ENCODE measurements around the gene MRTFA. TPM values are rescaled to one million over a fixed set of nuclear protein-coding genes. Genes with fewer than 3 reads are reported as not detected.
"Not testable (repeated sequence)": the region's sequence is repeated elsewhere in the genome, so short reads cannot be mapped to it uniquely, and the experiment has no call there.

Gene MRTFA
- total RNA-seq, 1 experiment from 2014 or later = 52.7 TPM

DNA sequence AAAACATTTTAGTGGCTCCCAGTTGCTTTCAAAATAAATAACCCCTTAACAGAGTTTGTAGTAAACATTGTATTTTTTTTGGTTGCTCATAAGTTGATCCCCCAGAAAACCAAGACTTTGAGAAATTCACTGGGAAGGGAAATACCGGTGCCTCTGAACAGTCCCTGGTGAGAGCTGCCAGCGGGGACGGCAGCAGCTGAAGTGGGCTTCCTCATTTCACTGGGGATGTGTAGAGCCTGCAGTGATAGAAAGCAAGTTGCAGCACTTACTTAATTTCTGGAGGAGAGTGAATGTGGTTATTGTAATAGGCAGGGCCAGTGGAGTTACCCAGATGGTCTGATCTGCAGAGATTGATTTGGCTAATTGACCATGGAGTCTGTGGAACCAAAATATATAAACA is 24.2 kb upstream of the MRTFA start:
- CTCF ChIA-PET = no interaction called here
- H3K4me1 Mint-ChIP-seq (ENCODE audit: insufficient read depth, unreplicated experiment) = no peaks in the 10 kb centered on the region
- intact Hi-C loops (cut with micrococcal nuclease) = no loop called here
- H3K4me3 Mint-ChIP-seq (ENCODE audit: unreplicated experiment) = no peak overlapping the region
- POLR2A ChIA-PET = interaction anchor here (2.2 kb wide), 1 partner anchor 9 kb away, joined by 4 read pairs; no protein-coding TSS in a partner anchor
- peaks cover 6% of the 10 kb centered on the region for H3K36me3 Mint-ChIP-seq (ENCODE audit: insufficient read depth, unreplicated experiment)
- no peak for DNase-seq (ENCODE audit: unreplicated experiment)
- TF ChIP-seq, protein P1, sequence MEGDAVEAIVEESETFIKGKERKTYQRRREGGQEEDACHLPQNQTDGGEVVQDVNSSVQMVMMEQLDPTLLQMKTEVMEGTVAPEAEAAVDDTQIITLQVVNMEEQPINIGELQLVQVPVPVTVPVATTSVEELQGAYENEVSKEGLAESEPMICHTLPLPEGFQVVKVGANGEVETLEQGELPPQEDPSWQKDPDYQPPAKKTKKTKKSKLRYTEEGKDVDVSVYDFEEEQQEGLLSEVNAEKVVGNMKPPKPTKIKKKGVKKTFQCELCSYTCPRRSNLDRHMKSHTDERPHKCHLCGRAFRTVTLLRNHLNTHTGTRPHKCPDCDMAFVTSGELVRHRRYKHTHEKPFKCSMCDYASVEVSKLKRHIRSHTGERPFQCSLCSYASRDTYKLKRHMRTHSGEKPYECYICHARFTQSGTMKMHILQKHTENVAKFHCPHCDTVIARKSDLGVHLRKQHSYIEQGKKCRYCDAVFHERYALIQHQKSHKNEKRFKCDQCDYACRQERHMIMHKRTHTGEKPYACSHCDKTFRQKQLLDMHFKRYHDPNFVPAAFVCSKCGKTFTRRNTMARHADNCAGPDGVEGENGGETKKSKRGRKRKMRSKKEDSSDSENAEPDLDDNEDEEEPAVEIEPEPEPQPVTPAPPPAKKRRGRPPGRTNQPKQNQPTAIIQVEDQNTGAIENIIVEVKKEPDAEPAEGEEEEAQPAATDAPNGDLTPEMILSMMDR (IDR thresholded peaks at IDR 0.05; ENCODE audit: unreplicated experiment) = no peak
- BruUV-seq (replicated peaks) = no TSS peak
- H3K27me3 Mint-ChIP-seq (ENCODE audit: insufficient read depth, unreplicated experiment) = no peaks in the 10 kb centered on the region
- H3K27ac Mint-ChIP-seq (ENCODE audit: low read depth, unreplicated experiment) = no peak overlapping the region
- H3K9me3 Mint-ChIP-seq (ENCODE audit: unreplicated experiment) = no peaks in the 10 kb centered on the region

DNA sequence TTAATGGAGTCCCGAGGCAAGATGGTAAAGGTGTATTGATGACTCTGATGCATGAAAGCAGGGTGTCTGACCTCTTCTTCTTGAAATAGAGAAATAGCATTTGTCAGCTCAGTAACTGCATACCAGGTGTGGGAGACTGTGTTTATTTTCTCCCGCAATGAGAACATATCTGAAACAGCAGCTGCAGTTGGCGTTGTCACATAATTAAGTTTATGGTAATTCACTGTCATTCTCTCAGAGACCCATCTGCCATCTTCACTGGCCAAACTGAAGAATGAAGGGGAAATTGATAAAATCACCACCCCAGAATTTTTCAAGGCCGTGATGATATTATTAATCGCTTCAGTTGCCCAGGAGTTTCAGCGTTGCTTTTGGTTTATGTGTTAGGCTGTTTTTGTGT is 22.6 kb upstream of the MRTFA start:
- ChIA-PET POLR2A (interaction anchor here (1.3 kb wide), 1 partner anchor 22 kb away, joined by 3 read pairs; the partner anchor contains the start of gene MRTFA), CTCF (interaction anchor here (0.6 to 1.7 kb wide), 2 partner anchors 24 to 285 kb away, joined by 5 to 6 read pairs; no protein-coding TSS in a partner anchor)
- no peaks in the 10 kb centered on the region for H3K9me3 Mint-ChIP-seq (ENCODE audit: unreplicated experiment)
- no peaks in the 10 kb centered on the region for H3K27me3 Mint-ChIP-seq (ENCODE audit: insufficient read depth, unreplicated experiment)
- no TSS peak for BruUV-seq (replicated peaks)
- intact Hi-C loops (cut with micrococcal nuclease) = loop anchor here (10.0 kb wide), 1 partner anchor 236 kb away; no protein-coding TSS in a partner anchor
- no peak for DNase-seq (ENCODE audit: unreplicated experiment)
- H3K36me3 Mint-ChIP-seq (ENCODE audit: insufficient read depth, unreplicated experiment) = peaks cover 6% of the 10 kb centered on the region
- H3K4me1 Mint-ChIP-seq (ENCODE audit: insufficient read depth, unreplicated experiment) = peaks cover 8% of the 10 kb centered on the region
- H3K4me3 Mint-ChIP-seq (ENCODE audit: unreplicated experiment) = no peak overlapping the region
- TF ChIP-seq, protein P1 (IDR thresholded peaks at IDR 0.05; ENCODE audit: unreplicated experiment) = no peak
- no peak overlapping the region for H3K27ac Mint-ChIP-seq (ENCODE audit: low read depth, unreplicated experiment)

DNA sequence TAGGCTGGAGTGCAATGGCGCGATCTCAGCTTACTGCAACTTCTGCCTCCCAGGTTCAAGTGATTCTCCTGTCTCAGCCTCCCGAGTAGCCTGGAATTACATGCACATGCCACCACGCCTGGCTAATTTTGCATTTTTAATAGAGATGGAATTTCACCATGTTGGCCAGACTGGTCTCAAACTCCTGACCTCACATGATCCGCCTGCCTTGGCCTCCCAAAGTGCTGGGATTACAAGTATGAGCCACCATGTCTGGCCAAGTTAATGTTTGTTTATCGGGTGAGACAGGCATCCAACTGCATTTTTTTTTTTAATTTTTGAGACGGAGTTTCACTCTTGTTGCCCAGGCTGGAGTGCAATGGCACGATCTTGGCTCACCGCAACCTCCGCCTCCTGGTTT is 20.1 kb upstream of the MRTFA start:
- intact Hi-C loops (cut with micrococcal nuclease) = loop anchor here (10.0 kb wide), 1 partner anchor 238 kb away; no protein-coding TSS in a partner anchor
- H3K27me3 Mint-ChIP-seq (ENCODE audit: insufficient read depth, unreplicated experiment); POLR2A ChIA-PET; H3K36me3 Mint-ChIP-seq (ENCODE audit: insufficient read depth, unreplicated experiment); DNase-seq (ENCODE audit: unreplicated experiment); H3K9me3 Mint-ChIP-seq (ENCODE audit: unreplicated experiment); BruUV-seq (replicated peaks); H3K27ac Mint-ChIP-seq (ENCODE audit: low read depth, unreplicated experiment); H3K4me3 Mint-ChIP-seq (ENCODE audit: unreplicated experiment): not testable (repeated sequence)
- CTCF ChIA-PET = interaction anchor here (1.1 to 6.8 kb wide), 2 partner anchors 38 to 102 kb away, joined by 3 to 49 read pairs; no protein-coding TSS in a partner anchor
- peaks cover 23% of the 10 kb centered on the region for H3K4me1 Mint-ChIP-seq (ENCODE audit: insufficient read depth, unreplicated experiment)

DNA sequence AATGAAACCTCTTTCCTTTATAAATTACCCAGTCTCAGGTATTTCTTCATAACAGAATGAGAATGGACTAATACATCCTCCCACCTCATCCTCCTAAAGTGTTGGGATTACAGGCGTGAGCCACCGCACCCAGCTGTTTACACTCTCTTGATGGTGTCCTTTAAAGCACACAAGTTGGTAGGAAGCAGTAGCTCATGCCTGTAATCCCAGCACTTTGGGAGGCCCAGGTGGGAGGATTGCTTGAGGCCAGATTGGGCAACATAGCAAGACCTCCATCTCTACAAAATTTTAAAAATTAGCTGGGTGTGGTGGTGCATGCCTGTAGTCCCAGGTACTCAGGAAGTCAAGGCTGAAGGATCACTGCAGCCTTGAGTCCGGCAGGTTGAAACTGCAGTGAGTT is 19.4 kb upstream of the MRTFA start:
- intact Hi-C loops (cut with micrococcal nuclease) = loop anchor here (10.0 kb wide), 1 partner anchor 239 kb away; no protein-coding TSS in a partner anchor
- H3K9me3 Mint-ChIP-seq (ENCODE audit: unreplicated experiment); H3K36me3 Mint-ChIP-seq (ENCODE audit: insufficient read depth, unreplicated experiment); POLR2A ChIA-PET; H3K27ac Mint-ChIP-seq (ENCODE audit: low read depth, unreplicated experiment); H3K27me3 Mint-ChIP-seq (ENCODE audit: insufficient read depth, unreplicated experiment); H3K4me3 Mint-ChIP-seq (ENCODE audit: unreplicated experiment); BruUV-seq (replicated peaks); DNase-seq (ENCODE audit: unreplicated experiment): not testable (repeated sequence)
- H3K4me1 Mint-ChIP-seq (ENCODE audit: insufficient read depth, unreplicated experiment) = peaks cover 30% of the 10 kb centered on the region
- CTCF ChIA-PET = interaction anchor here (0.6 to 6.8 kb wide), 5 partner anchors 27 to 503 kb away, joined by 3 to 49 read pairs (median 3); no protein-coding TSS in a partner anchor

DNA sequence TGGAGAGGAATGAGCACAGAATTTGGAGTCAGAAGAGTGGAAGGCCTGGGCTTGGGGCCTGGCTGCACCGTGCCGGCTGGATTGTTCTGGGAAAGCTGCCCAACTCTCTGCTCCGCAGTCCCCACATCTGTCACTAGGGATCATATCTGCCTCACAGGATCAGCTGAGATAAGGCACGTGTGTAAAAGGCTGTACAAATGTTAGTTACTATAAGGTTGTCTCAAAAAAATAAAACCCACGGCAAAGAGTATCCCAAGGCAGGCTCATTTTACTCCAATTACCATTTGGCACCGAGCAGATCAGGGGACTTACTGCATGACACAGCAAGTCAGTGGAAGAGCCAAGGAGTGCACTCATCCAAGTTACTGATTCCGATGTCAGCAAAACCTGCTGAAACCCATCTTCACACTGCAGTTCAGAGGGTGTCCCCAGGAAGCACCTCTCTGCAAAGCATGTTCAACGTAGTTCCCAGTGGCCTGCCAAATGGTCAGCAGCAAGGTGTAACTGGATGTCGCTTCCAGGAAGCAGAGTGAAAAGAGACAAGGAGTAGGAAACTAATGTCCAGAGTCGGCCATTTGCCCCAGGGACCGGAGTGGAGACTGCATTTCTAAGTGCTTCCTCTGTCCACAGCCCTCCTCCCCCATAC is 18.1 kb upstream of the MRTFA start:
- intact Hi-C loops (cut with micrococcal nuclease) = loop anchor here (10.0 kb wide), 1 partner anchor 240 kb away; no protein-coding TSS in a partner anchor
- no peaks in the 10 kb centered on the region for H3K27me3 Mint-ChIP-seq (ENCODE audit: insufficient read depth, unreplicated experiment)
- no peaks in the 10 kb centered on the region for H3K36me3 Mint-ChIP-seq (ENCODE audit: insufficient read depth, unreplicated experiment)
- ChIA-PET CTCF (interaction anchor here (0.6 to 13.5 kb wide), 8 partner anchors 15 to 245 kb away, joined by 3 to 220 read pairs (median 4); no protein-coding TSS in a partner anchor), POLR2A (interaction anchor here (0.7 to 5.6 kb wide), 7 partner anchors 15 to 620 kb away, joined by 3 to 46 read pairs (median 4); partner anchors contain the start of gene MRTFA)
- no peaks in the 10 kb centered on the region for H3K9me3 Mint-ChIP-seq (ENCODE audit: unreplicated experiment)
- TF ChIP-seq, protein P1 (IDR thresholded peaks at IDR 0.05; ENCODE audit: unreplicated experiment) = no peak
- peak; percentile 42 for DNase-seq (ENCODE audit: unreplicated experiment)
- peak overlapping the region; percentile 25 for H3K27ac Mint-ChIP-seq (ENCODE audit: low read depth, unreplicated experiment)
- peak overlapping the region; percentile 5 for H3K4me3 Mint-ChIP-seq (ENCODE audit: unreplicated experiment)
- BruUV-seq (replicated peaks) = no TSS peak
- peaks cover 32% of the 10 kb centered on the region for H3K4me1 Mint-ChIP-seq (ENCODE audit: insufficient read depth, unreplicated experiment)
